PFSK-1 (cell line): ENCODE results near the gene ATP2B2.

Experiments
- FOXP2 ChIP-seq: optimal IDR thresholded peaks from 2 replicates; pipeline ENCODE3; 2011; ENCODE audit warnings: borderline replicate concordance, control low read depth, inconsistent platforms; ENCODE audit not compliant: insufficient read depth; ENCODE audit errors: extremely low read length, extremely low read depth
- POLR2AphosphoS5 ChIP-seq: IDR thresholded peaks from 2 replicates; pipeline ENCODE4 v1.6.1; 2012; ENCODE audit warnings: low read depth, mild to moderate bottlenecking, control low read depth, low read length, moderate library complexity
- SIN3A ChIP-seq: IDR thresholded peaks from 2 replicates; pipeline ENCODE4 v1.6.1; 2012; ENCODE audit warnings: mild to moderate bottlenecking, low read length, moderate library complexity, borderline replicate concordance; ENCODE audit not compliant: insufficient read depth
- TAF1 ChIP-seq: IDR thresholded peaks from 2 replicates; pipeline ENCODE4 v1.6.1; 2012; ENCODE audit warnings: low read length, control low read depth, borderline replicate concordance; ENCODE audit not compliant: insufficient read depth
- TF ChIP-seq, protein P1 (sequence below), 2 experiments: IDR thresholded peaks; 2 replicates each; pipeline versions ENCODE4 v1.6.1 to v1.8.0; 2011 to 2012; ENCODE audit warnings: low read depth in 2 of 2, low read length in 2 of 2, control low read depth in 1 of 2, inconsistent platforms in 1 of 2, mild to moderate bottlenecking in 1 of 2, moderate library complexity in 1 of 2; ENCODE audit not compliant: insufficient read depth in 1 of 2

GRCh38 chr3:10506696-10507095 is 1.3 kb upstream of the ATP2B2 start:
- TF ChIP-seq POLR2AphosphoS5 = no peak
- TF ChIP-seq TAF1 = no peak
- no peak for TF ChIP-seq SIN3A
- TF ChIP-seq, protein P1, sequence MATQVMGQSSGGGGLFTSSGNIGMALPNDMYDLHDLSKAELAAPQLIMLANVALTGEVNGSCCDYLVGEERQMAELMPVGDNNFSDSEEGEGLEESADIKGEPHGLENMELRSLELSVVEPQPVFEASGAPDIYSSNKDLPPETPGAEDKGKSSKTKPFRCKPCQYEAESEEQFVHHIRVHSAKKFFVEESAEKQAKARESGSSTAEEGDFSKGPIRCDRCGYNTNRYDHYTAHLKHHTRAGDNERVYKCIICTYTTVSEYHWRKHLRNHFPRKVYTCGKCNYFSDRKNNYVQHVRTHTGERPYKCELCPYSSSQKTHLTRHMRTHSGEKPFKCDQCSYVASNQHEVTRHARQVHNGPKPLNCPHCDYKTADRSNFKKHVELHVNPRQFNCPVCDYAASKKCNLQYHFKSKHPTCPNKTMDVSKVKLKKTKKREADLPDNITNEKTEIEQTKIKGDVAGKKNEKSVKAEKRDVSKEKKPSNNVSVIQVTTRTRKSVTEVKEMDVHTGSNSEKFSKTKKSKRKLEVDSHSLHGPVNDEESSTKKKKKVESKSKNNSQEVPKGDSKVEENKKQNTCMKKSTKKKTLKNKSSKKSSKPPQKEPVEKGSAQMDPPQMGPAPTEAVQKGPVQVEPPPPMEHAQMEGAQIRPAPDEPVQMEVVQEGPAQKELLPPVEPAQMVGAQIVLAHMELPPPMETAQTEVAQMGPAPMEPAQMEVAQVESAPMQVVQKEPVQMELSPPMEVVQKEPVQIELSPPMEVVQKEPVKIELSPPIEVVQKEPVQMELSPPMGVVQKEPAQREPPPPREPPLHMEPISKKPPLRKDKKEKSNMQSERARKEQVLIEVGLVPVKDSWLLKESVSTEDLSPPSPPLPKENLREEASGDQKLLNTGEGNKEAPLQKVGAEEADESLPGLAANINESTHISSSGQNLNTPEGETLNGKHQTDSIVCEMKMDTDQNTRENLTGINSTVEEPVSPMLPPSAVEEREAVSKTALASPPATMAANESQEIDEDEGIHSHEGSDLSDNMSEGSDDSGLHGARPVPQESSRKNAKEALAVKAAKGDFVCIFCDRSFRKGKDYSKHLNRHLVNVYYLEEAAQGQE (IDR thresholded peaks at IDR 0.05; ENCODE audit: insufficient read depth in 1 of 2, low read depth in 2 of 2, low read length in 2 of 2) = no peak
- no peak for TF ChIP-seq FOXP2
